Stimulated activated CD8-positive, alpha-beta memory T cell treated with anti-CD3 and anti-CD28 coated beads, Interleukin-2, amount 100 ng/mL, for 1 hour (primary cell): ENCODE data around the gene ADGRV1.

Experiments
- DNase-seq, 2 donors: peaks; one replicate each; pipeline ENCODE4 v3.0.0-alpha.2; 2020; ENCODE audit warnings: low read depth in 2 of 2

The ADGRV1 gene

GRCh38 chr5:90868799-90869198, 310.2 kb downstream of the ADGRV1 start:
- no peak for DNase-seq

DNA sequence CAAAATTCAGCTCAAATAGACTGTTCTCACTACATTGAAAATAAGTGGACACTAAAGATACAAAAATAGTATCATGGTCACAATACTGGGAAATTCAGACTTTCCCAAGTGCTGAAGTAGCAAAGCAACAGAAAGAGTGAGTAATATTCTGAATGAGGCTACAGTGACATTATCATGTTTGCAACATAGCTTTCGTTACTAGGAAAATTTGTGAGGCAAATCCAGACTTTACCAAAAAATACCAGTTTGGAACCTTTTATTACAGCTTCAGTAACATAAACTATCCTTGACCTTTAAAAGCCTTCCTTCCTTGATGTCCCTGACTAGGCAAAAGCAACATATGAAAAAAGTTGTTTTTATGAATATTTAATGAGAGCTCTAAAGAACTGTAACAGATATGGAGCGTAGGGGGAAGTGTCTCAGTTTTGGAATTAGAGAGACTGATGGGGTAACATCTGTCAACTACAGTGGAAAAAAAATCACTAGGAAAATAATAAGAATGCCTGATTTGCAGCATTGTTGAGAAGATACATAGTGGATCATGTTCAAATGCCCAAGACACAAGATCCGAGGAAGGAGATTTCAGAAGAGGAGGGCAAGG, 312.9 kb downstream of the ADGRV1 start:
- DNase-seq = no peak

DNA sequence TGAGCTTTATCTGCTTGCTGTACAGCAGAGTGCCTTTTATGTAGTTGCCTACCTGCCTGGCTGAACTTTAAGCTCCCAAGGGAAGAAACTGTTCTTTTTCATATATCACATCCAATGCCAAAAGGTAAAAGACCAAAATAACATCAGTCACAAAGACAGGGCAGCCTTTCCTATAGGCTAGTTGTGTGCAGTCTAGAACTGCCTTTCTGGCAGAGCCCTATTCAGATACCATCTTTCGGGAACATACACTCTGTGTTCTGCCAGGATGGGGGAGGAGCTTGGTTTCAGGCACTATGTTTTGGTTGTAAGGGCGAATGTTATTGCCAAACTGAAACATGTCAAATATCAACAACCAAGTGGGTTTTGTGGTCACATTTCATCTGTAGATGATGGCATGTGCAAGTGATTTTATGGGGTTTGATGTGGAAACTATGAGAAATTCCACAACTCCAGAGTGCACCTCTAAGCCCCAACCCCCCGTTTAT, 314.5 kb downstream of the ADGRV1 start:
- DNase-seq = no peak

GRCh38 chr5:90874066-90874465, 315.5 kb downstream of the ADGRV1 start:
- DNase-seq = no peak

DNA sequence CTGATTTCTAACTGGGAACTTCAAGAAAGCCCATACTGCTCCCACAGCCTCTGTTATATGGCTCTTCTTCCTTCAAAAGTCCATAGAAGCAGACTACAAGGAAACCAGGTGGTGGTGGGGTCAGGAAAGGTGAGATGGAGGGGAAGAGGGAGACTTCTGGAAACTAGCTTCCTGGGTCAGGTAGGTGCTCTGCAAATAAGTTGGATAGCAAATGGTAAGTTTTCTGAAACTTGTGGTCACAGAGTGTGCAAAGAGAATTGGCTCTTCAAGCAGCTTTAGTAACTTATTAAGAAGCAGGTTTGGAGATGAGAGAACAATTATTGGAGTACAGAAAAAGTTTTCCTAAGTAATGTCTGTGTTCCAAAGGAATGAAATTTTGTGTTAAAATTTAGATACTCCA, 316.9 kb downstream of the ADGRV1 start:
- DNase-seq = no peak

GRCh38 chr5:90876366-90876765, 317.8 kb downstream of the ADGRV1 start:
- no peak for DNase-seq

- DNase-seq = no peak
Measured at GRCh38 chr5:90877049-90877448, 318.5 kb downstream of the ADGRV1 start.

DNA sequence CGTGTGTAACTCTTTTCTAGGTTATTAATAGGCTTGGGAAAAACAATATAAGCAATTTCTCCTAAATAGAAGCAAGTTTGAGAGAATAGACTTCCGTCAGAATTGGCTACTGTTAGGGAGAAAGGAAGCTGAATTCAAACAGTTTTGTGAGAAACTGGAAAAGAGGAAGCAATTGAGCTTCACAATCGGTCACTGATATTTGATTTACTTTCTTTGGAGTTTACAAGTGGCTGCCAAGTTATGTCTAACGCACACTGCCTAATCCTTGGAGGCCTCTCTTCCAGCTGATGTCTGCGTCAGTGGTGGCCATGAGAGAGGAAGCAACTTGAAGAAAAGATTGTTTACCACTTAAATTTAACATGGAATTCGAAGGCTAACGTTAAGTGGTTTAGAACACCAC, 319.5 kb downstream of the ADGRV1 start:
- no peak for DNase-seq

GRCh38 chr5:90878549-90879196, 320.1 kb downstream of the ADGRV1 start:
- no peak for DNase-seq

DNA sequence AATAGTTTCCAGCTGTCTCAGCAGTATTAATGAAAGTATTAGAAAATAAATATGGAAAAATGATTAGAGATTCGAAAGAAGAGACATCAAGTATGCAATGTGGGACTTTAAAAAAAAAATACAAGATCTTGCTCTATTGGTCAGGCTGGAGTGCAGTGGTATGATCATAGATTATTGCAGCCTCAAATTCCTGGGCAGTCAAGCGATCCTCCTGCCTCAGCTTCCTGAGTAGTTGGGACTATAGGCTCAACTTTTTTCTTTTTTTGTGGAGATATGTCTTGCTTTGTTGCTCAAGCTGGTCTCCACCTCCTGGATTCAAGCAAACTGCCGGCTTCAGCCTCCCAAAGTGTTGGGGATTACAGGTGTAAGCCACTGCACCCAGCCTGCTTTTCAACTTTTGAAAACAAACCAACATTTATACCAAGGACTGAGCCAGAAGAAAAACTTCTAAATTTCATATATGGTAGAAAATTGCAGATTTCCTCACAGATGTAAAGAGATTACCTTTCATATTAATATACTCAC, 323.1 kb downstream of the ADGRV1 start:
- DNase-seq = no peak

DNA sequence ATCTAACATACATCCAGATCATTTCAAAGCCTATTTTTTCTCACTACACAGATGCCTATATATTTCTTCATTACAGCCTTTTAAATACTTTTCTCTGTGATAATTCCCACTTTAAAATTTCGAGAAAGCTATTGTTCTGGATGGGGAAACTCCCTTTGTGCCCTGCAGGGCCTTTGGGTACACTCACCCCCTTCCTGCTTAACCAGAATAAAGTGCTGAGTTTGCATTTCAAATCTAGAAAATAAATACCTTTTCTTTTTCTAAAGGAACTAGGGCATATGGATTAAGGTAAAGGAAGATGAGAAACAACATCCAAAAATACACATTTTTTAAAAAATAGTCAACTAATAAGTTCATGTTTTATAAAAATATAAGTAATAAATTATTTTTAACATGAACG, 323.9 kb downstream of the ADGRV1 start:
- DNase-seq = no peak

GRCh38 chr5:90885180-90885868, 326.7 kb downstream of the ADGRV1 start:
- DNase-seq = no peak

DNA sequence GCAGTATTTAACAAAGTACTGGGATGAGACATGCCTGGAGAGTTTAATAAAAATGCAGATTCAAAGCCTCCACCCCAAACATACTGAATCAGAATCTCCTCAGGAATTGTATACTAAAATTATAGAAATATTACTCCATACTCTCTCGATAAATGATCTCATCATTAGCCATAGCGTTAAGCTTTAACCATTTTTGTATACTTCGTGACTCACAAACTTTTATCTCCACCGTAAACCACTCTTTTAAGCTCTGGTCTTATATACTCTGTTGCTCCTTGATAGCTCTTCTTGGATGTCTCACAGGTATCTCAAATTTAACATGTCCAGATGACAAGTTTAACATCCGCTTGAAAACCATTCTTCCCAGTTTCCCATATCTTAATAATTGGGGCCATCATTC, 327.8 kb downstream of the ADGRV1 start:
- DNase-seq = no peak

- no peak for DNase-seq
Measured at GRCh38 chr5:90888511-90889324, 330.1 kb downstream of the ADGRV1 start.

GRCh38 chr5:90889325-90889600, 330.7 kb downstream of the ADGRV1 start:
- DNase-seq = no peak

GRCh38 chr5:90890180-90890579, 331.6 kb downstream of the ADGRV1 start:
- no peak for DNase-seq

DNA sequence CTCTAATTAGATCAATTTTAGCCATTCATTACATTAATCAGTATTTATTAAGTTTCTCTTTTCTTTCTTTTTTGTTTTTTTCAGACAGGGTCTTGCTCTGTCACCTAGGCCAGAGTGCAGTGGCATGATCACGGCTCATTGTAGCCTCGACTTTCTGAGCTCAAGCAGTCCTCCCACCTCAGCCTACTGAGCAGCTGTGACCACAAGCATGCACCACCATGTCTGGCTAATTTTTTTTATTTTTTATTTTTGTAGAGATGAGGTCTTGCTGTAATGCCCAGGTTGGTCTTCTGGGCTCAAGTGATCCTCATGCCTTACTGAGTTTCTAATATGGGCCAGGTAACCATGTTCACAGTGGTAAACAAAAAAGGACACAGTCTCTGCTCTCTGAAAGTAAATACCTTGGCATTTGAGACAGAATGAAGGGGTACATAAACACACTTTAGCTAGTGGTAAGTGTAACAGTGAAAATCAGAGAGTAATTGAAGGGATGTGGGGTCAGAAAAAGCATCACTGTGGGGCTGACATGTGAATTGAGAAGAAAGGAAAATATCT, 336.3 kb downstream of the ADGRV1 start:
- DNase-seq = no peak

DNA sequence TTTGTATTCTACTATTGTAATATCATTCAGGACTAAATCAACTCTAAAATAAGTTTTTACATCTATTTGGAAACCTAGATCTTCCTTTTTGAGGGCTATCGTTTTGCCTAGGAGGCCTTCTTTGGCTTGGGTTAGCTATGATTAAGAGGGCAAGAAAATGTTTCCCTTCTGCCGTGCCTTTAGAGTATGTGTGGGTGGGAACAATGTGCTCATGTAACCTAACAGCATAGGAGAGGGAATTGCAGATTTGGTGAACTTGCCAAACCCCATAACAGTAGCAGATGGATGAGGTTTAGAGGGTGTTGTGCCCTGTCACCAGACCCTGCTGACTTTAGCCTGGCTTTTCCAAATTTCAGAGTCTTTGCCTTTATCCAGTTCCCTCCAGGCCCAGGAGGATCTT, 339.0 kb downstream of the ADGRV1 start:
- DNase-seq = no peak

DNA sequence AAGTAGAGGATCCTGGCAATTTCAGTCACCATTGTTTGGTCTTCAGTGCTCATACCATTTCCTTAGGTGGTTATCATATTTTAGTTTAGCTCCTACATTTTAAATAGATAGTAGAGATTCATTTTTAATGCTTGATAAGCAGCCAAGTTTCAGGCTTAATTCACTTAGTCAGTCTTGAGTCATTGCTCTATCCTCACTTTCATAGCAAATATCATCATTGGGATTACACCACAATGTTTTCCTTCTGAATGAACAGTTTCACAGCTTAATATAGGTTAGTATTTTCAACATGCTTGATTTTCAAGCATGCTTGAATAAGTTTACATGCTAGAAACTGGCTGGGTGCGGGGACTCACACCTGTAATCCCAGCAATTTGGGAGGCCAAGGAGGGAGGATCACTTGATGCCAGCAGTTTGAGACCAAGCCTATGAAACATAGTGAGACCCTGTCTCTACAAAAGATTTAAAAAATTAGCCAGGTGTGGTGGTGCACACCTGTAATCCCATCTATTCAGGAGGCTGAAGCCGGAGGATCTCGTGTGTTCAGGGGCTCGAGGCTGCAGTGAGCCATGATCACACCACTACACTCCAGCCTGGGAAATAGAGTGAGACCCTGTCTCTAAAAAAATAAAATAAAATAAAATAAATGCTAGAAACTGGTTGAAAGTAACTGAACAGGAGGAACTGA, 339.9 kb downstream of the ADGRV1 start:
- DNase-seq = no peak

GRCh38 chr5:90899014-90899604, 340.5 kb downstream of the ADGRV1 start:
- no peak for DNase-seq

DNA sequence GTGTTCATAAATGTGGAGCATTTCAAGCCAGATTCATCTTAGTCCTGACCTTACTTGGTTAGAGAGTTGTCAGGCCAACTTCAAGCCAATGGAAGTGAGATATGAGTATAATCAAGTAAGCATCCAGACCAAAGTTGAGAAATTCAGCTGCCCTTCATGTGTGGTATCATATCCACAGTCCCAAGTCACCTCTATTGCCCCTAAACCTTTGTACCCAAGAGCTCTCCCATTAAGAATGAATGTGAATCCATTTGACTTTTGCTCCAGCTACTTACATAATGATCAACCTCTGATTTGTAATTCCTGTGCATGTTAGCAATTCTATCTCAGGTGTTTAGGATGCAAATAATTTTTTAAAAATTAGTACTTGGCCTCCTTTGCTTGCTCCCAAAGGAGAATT, 342.7 kb downstream of the ADGRV1 start:
- no peak for DNase-seq
